Measurements from ENCODE around the gene RMRP.

The RMRP gene

GRCh38 chr9:35657546-35658136 lies at the start of gene RMRP:
RMRP (minus strand) TSS chr9:35658019.
- DNase-seq (ENCODE audit: low spot score) = peak; percentile 97

- no peak for DNase-seq (ENCODE audit: low spot score)
These were observed 49.1 kb upstream of the RMRP start for GRCh38 chr9:35706951-35707350.

GRCh38 chr9:35705836-35706430 lies 48.1 kb upstream of the RMRP start:
- no peak for DNase-seq (ENCODE audit: low spot score)

GRCh38 chr9:35705372-35705771 lies 47.6 kb upstream of the RMRP start:
- DNase-seq (ENCODE audit: low spot score) = no peak

GRCh38 chr9:35703906-35704672 lies 46.3 kb upstream of the RMRP start:
- no peak for DNase-seq (ENCODE audit: low spot score)

- DNase-seq (ENCODE audit: low spot score) = no peak
These were observed 44.9 kb upstream of the RMRP start for GRCh38 chr9:35702696-35703095.

- DNase-seq (ENCODE audit: low spot score) = no peak
These were observed 43.1 kb upstream of the RMRP start for GRCh38 chr9:35700942-35701341.

- no peak for DNase-seq (ENCODE audit: low spot score)
These were observed 42.2 kb upstream of the RMRP start for GRCh38 chr9:35700031-35700430.

- DNase-seq (ENCODE audit: low spot score) = no peak
These were observed 40.4 kb upstream of the RMRP start for GRCh38 chr9:35698231-35698630.

GRCh38 chr9:35697486-35697885 lies 39.7 kb upstream of the RMRP start:
- DNase-seq (ENCODE audit: low spot score) = no peak

GRCh38 chr9:35696520-35697215 lies 38.8 kb upstream of the RMRP start:
- peak; percentile 70 for DNase-seq (ENCODE audit: low spot score)

GRCh38 chr9:35695943-35696401 lies 38.2 kb upstream of the RMRP start:
- no peak for DNase-seq (ENCODE audit: low spot score)

- no peak for DNase-seq (ENCODE audit: low spot score)
These were observed 34.0 kb upstream of the RMRP start for GRCh38 chr9:35691757-35692301.

- no peak for DNase-seq (ENCODE audit: low spot score)
These were observed 33.5 kb upstream of the RMRP start for GRCh38 chr9:35691334-35691650.

- DNase-seq (ENCODE audit: low spot score) = no peak
These were observed 33.0 kb upstream of the RMRP start for GRCh38 chr9:35690614-35691333.

- DNase-seq (ENCODE audit: low spot score) = no peak
These were observed 32.4 kb upstream of the RMRP start for GRCh38 chr9:35690294-35690613.

GRCh38 chr9:35689542-35690293 lies 31.9 kb upstream of the RMRP start, which contains the start of gene TPM2:
TPM2 (minus strand) TSS chr9:35689925; CDS start chr9:35689817, 108 bp downstream.
- no peak for DNase-seq (ENCODE audit: low spot score)

- no peak for DNase-seq (ENCODE audit: low spot score)
These were observed 31.0 kb upstream of the RMRP start for GRCh38 chr9:35688558-35689541.

- no peak for DNase-seq (ENCODE audit: low spot score)
These were observed 30.2 kb upstream of the RMRP start for GRCh38 chr9:35687972-35688557.

- DNase-seq (ENCODE audit: low spot score) = no peak
These were observed 29.5 kb upstream of the RMRP start for GRCh38 chr9:35687306-35687705.
